GM12864 (cell line): ENCODE results near the gene CTRB2.
"Not testable (repeated sequence)": the region's sequence is repeated elsewhere in the genome, so short reads cannot be mapped to it uniquely, and the experiment has no call there.

ENCODE experiments used
- DNase-seq: peaks from one replicate; pipeline ENCODE4 v3.0.0-alpha.2; 2011; ENCODE audit warnings: low read depth
- H3K4me3 ChIP-seq: 2 replicates; pipeline ENCODE4 v1.5.1; 2011; ENCODE audit warnings: mild to moderate bottlenecking, low read depth, low read length, control low read depth
- CTCF ChIP-seq: IDR thresholded peaks from 2 replicates; pipeline ENCODE4 v1.5.1; 2011; ENCODE audit warnings: low read depth, mild to moderate bottlenecking, moderate library complexity, low read length, control low read depth, inconsistent platforms; ENCODE audit errors: missing control alignments

Gene CTRB2

DNA sequence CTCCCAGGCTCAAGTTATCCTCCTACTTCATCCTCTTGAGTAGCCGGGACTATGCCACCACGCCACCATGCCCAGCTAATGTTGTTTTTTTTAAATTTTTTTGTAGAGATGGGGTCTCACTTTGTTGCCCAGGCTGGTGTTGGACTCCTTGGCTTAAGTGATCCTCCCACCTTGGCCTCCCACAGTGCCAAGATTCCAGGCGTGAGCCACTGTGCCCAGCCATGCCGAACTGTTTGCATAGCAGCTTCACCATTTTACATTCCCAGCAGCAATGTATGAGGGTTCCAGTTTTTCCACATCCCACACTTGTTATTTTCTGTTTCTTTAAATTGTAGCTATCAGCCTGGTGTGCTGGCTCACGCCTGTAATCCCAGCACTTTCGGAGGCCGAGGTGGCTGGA, 9.6 kb upstream of the CTRB2 start:
- no peak for DNase-seq
- no peak for TF ChIP-seq CTCF
- no peak overlapping the region for H3K4me3 ChIP-seq

GRCh38 chr16:75216127-75216526, 9.2 kb upstream of the CTRB2 start:
- no peak for TF ChIP-seq CTCF
- DNase-seq = no peak
- H3K4me3 ChIP-seq = no peak overlapping the region

GRCh38 chr16:75211286-75211685, 4.3 kb upstream of the CTRB2 start:
- not testable (repeated sequence) for H3K4me3 ChIP-seq, DNase-seq

DNA sequence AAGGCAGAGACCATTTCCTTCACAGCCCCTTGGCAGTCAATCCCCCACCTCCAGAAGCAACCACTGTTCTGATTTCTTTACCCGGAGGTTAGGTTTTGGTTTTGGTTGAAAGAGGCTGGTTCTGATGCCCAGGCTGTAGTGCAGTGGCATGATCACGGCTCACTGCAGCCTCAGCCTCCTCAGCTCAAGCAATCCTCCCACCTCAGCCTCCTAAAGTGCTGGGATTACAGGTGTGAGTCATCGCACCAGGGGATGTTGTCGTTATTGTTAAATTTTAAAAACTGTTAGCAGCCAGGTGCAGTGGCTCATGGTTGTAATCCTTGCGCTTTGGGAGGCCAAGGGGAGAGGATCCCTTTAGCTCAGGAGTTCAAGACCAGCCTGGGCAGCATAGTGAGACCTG, 3.0 kb upstream of the CTRB2 start:
- no peak for DNase-seq
- TF ChIP-seq CTCF = no peak
- H3K4me3 ChIP-seq = no peak overlapping the region

GRCh38 chr16:75209514-75209913, 2.6 kb upstream of the CTRB2 start:
- not testable (repeated sequence) for H3K4me3 ChIP-seq, DNase-seq

GRCh38 chr16:75208861-75209505, 2.0 kb upstream of the CTRB2 start:
- DNase-seq = no peak
- H3K4me3 ChIP-seq = no peak overlapping the region
- TF ChIP-seq CTCF = no peak

- TF ChIP-seq CTCF = no peak
- H3K4me3 ChIP-seq = no peak overlapping the region
- no peak for DNase-seq
Observed at GRCh38 chr16:75208242-75208825, 1.4 kb upstream of the CTRB2 start.

DNA sequence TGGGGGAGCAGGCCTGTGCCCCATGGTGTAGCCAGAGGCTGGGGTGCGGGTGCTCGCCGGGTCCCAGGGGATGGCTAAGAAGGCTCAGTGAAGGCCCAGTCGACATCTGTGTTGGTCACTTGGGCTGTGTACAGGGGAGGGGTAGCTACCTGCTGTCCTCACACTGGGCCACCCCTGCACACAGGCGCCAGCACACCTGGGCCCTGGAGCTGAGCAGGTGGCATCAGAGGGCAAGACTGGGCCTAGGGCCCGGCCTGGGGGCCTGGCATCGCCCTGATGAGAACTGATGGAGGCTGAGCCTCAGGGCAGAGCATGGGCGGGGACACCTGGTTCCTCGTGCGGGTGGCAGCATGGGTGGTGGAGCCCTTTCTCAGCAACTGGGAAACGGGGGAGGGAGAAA, 870 bp upstream of the CTRB2 start:
- no peak for DNase-seq
- TF ChIP-seq CTCF = no peak
- H3K4me3 ChIP-seq = no peak overlapping the region

DNA sequence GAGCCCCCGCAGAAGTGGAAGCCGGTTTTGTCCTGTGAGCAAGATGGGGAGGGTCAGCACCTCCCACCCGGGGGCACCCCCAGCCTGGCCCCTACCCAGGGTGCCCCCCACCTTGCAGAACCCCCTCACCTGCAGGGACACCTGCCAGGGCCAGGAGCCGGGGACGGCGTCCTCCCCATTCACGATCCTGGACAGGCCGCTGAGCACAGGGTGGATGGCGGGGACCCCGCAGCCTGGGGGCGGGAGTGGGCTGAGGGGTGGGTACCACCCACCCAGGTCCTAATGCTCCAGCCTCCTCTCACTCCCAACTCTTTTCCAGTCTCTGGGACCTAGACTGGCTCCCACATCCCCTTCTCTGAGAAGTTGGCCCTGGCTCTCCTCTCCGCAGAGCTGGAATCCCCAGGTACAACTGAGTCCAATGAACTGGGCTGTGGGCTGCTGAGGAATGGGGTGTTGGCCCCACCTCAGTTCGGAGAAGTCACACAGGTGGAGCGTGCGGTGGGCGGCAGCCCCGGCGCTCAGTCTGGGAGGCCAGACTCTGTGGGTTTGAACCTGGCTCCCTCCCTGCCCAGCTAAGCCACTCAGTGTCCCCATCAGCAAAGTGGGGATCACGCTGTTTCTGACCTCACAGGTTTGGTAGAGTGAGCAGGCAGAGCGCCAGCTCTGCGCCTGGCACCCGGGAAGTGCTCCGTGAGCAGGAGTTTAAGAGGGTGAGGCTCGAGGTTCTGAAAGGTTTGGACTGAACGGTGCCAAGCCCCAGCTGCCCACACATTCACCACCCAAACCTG, 806 bp downstream of the CTRB2 start:
- not testable (repeated sequence) for H3K4me3 ChIP-seq, DNase-seq

DNA sequence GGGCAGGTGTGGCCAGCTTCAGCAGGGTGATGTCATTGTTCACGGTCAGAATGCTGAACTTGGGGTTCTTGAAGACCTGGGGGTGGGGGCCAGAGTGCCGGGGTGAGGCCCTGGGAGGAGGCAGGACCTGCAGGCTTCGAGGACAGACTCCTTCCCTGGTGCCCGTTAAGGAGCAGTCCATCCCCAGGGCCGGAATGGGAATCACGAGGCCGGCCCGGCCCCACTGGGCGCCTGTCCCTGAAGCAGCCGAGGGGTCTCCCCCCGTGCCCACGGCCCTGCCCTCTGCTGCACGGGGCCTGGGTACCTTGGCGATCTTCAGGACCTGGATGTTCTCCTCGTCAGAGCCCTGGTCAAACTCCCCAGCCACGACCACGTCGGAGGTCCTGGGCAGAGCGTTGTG, 1.5 kb downstream of the CTRB2 start:
- not testable (repeated sequence) for H3K4me3 ChIP-seq, DNase-seq

GRCh38 chr16:75204905-75205304, 2.1 kb downstream of the CTRB2 start:
- H3K4me3 ChIP-seq, DNase-seq: not testable (repeated sequence)
